C4-2B (cell line): ENCODE measurements around the gene G3BP2.

Experiments
- H3K27ac ChIP-seq: fragments of 450-650 bp; 2 replicates; pipeline ENCODE4 v1.5.1; 2017
- ZFX ChIP-seq: fragments of 450-650 bp; IDR thresholded peaks from 2 replicates; pipeline ENCODE4 v1.6.1; 2017
- TF ChIP-seq, protein P1 (sequence below): fragments of 450-650 bp; conservative IDR thresholded peaks from 2 replicates; pipeline ENCODE4 v1.5.1; 2017; ENCODE audit warnings: mild to moderate bottlenecking

G3BP2 gene

DNA sequence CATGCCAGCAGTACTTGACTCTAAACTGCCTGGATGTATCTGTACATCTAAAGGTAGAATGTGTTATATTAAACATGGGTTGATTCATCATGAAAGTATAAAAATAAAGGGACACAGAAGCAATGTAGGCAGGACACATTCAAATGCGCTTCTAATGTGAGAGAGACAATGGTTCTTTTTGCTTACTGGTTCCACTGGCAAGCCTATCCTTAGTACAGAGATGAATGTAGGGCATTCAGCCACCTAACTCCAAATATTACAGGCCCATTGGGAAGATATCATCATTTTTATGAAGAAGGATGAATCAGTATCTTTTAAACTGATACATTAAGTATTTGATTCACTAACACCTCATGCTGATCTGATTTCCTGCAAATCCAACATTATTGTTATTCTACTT lies 60.9 kb downstream of the G3BP2 start:
- no peak overlapping the region for H3K27ac ChIP-seq
- TF ChIP-seq, protein P1, sequence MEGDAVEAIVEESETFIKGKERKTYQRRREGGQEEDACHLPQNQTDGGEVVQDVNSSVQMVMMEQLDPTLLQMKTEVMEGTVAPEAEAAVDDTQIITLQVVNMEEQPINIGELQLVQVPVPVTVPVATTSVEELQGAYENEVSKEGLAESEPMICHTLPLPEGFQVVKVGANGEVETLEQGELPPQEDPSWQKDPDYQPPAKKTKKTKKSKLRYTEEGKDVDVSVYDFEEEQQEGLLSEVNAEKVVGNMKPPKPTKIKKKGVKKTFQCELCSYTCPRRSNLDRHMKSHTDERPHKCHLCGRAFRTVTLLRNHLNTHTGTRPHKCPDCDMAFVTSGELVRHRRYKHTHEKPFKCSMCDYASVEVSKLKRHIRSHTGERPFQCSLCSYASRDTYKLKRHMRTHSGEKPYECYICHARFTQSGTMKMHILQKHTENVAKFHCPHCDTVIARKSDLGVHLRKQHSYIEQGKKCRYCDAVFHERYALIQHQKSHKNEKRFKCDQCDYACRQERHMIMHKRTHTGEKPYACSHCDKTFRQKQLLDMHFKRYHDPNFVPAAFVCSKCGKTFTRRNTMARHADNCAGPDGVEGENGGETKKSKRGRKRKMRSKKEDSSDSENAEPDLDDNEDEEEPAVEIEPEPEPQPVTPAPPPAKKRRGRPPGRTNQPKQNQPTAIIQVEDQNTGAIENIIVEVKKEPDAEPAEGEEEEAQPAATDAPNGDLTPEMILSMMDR = no peak
- TF ChIP-seq ZFX = no peak

- TF ChIP-seq, protein P1 = no peak
- TF ChIP-seq ZFX = no peak
- no peak overlapping the region for H3K27ac ChIP-seq
Observed at GRCh38 chr4:75605928-75606327, 67.3 kb downstream of the G3BP2 start.

DNA sequence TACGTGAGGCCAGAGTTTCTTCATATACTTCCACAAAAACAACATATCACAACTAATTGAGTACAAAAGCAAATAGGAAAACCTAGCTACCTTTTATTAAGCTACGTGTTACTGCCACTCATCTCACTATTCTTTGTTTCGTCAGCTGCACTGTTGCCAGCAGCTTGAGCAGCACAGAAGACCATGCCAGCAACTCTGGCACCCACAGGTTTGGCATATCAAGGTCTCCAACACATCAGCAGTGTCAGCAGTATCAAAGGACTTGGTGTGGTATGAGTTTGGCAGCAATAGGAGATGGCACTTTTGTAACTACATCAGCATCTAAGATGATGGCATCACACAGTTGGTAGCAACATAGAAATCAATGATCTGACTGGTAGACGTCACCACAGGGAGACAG lies 73.6 kb downstream of the G3BP2 start:
- H3K27ac ChIP-seq = no peak overlapping the region

DNA sequence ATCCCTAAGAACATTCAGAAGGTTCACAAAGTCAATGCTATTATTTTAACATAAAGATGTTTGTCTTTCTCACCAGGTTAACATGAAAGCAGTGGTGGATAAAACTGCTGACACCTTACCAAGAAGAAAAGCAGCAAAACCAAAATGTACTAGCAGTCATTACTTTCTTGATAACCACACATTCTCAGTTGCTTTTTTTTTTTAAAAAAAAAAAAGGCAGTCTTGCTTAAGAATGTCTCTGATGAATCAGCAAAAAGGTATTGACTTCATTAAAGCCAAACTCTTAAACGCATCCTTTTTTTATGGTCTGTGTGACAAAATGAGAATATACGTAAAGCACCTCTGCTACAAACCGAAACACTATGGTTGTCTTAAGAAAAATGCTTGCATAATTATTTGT lies 74.8 kb downstream of the G3BP2 start:
- no peak overlapping the region for H3K27ac ChIP-seq
- no peak for TF ChIP-seq ZFX
- TF ChIP-seq, protein P1 = no peak

More for the DNA sequence above, 73.6 kb downstream of the G3BP2 start:
- TF ChIP-seq ZFX = no peak
- TF ChIP-seq, protein P1 = no peak

- H3K27ac ChIP-seq = no peak overlapping the region
- TF ChIP-seq ZFX = no peak
- TF ChIP-seq, protein P1 = no peak
Observed at GRCh38 chr4:75596061-75596460, 77.2 kb downstream of the G3BP2 start.

DNA sequence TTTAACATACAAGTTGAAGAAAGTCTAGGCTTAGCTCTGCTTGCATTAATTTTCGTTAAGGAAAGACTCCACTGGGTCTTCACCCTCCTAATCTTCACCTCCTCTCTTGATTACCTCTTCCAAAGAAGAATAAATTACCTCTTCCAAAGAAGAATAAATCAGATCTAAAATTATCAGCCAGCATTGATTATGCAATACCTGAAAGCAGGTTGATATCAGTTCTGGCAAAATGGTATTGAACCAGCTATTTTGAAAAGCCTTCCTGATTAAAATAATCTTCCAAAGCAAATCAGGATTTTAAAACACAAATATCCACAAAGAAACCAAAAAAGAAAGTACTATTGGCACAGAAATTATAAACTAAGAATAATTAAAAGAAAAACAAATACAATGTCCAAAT lies 79.8 kb downstream of the G3BP2 start:
- no peak overlapping the region for H3K27ac ChIP-seq
- TF ChIP-seq, protein P1 = no peak
- no peak for TF ChIP-seq ZFX
